ENCODE results near the gene ATP6V1E1. TPM values are rescaled to one million over a fixed set of nuclear protein-coding genes. Genes with fewer than 3 reads are reported as not detected.
"Not testable (repeated sequence)": the region's sequence is repeated elsewhere in the genome, so short reads cannot be mapped to it uniquely, and the experiment has no call there.

ATP6V1E1 gene
- total RNA-seq, 2 experiments from 2014 or later, result 68.1 to 68.2 TPM

DNA sequence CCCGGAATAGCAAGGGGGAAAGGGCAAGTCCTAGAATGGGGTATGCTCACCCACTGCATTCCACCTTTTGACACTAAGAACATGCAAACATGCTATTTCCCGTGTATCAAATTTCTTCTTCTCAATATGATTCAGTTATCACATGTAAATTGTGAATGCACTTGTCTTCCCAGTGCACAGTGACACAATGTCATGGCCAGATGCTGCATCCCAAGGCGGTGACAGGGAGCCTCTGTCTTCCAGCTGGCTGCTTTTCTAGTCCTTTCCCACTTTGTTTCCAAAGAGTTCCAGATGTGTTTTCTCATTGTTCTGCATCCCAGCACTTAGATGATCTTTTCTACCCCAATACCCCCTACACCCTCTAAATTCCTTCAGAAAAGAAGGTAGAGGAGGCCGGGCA, 52.9 kb downstream of the ATP6V1E1 start:
- Mint-ChIP-seq H3K36me3 (ENCODE audit: low read depth) (no peaks in the 10 kb centered on the region), H3K4me1 (ENCODE audit: low read depth) (no peaks in the 10 kb centered on the region), H3K4me3 (no peak overlapping the region), H3K9me3 (no peaks in the 10 kb centered on the region), H3K27me3 (peaks cover 1% of the 10 kb centered on the region), H3K27ac (no peak overlapping the region)
- no peak for ATAC-seq
- ChIA-PET POLR2A (no interaction called here), CTCF (no interaction called here)
- intact Hi-C loops (cut with micrococcal nuclease), result no loop called here
- DNase-seq, result no peak
- TF ChIP-seq, protein P1, sequence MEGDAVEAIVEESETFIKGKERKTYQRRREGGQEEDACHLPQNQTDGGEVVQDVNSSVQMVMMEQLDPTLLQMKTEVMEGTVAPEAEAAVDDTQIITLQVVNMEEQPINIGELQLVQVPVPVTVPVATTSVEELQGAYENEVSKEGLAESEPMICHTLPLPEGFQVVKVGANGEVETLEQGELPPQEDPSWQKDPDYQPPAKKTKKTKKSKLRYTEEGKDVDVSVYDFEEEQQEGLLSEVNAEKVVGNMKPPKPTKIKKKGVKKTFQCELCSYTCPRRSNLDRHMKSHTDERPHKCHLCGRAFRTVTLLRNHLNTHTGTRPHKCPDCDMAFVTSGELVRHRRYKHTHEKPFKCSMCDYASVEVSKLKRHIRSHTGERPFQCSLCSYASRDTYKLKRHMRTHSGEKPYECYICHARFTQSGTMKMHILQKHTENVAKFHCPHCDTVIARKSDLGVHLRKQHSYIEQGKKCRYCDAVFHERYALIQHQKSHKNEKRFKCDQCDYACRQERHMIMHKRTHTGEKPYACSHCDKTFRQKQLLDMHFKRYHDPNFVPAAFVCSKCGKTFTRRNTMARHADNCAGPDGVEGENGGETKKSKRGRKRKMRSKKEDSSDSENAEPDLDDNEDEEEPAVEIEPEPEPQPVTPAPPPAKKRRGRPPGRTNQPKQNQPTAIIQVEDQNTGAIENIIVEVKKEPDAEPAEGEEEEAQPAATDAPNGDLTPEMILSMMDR (IDR thresholded peaks at IDR 0.05), result no peak

DNA sequence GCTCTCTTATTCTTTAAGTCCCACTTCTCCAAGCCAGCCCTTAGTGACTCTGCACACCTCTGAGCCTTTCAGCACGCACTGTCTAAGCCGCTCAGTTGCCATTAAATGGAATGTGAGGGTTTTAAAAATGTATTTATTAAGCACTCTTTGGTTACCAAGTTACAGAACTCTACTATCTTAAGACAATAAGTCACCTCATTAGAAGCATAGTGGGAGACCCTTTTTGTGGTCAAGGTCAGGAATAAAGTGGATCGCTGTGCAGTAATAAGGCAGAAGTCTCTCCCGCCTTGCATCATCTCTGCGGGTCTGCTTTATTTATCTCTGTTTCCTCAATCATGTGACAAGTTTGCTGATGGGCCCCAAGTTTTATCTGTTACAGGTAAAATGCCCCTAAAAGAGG, 53.4 kb downstream of the ATP6V1E1 start:
- DNase-seq (no peak), ATAC-seq (no peak)
- ChIA-PET CTCF (no interaction called here), POLR2A (no interaction called here)
- H3K27ac Mint-ChIP-seq, result no peak overlapping the region
- intact Hi-C loops (cut with micrococcal nuclease), result no loop called here
- H3K27me3 Mint-ChIP-seq, result peaks cover 1% of the 10 kb centered on the region
- H3K36me3 Mint-ChIP-seq (ENCODE audit: low read depth), result no peaks in the 10 kb centered on the region
- no peaks in the 10 kb centered on the region for H3K4me1 Mint-ChIP-seq (ENCODE audit: low read depth)
- H3K4me3 Mint-ChIP-seq, result no peak overlapping the region
- no peaks in the 10 kb centered on the region for H3K9me3 Mint-ChIP-seq
- TF ChIP-seq, protein P1 (IDR thresholded peaks at IDR 0.05), result no peak

DNA sequence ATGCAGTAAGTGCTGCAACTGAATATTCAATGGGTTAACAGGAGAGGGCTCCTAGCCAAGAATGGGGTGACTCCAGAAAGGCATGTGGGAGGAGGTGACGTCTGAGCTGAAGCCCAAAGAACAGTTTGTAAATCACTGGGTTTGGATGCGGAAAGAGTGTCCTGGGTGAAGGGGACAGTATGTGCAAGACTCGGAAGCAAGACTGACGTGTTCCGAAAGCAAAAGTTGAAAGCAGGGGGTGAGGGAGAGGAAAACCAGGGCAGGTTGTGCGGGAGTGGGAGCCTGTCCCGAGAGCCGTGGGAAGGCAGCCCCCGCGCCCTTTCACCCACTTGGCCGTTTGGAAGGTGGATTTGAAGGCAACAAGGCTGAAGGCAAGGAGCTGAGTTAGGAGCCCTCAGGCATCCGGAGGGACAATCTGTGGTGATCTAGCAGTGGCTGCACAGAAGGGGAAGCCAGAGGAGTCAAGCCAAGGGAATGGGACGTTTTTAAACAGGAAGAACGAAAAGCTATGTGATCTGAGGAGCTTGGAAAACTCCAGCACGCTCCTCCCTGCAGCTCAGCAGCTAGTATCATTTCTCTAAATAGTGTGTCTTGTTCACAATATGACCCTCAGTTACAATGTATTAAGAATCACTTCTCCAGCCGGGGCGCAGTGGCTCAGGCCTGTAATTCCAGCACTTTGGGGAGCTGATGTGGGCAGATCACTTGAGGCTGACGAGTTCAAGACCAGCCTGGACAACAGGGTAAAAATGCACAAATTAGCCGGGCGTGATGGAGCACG, 57.5 kb downstream of the ATP6V1E1 start:
- intact Hi-C loops (cut with micrococcal nuclease), result no loop called here
- POLR2A ChIA-PET, result no interaction called here
- CTCF ChIA-PET, result no interaction called here

DNA sequence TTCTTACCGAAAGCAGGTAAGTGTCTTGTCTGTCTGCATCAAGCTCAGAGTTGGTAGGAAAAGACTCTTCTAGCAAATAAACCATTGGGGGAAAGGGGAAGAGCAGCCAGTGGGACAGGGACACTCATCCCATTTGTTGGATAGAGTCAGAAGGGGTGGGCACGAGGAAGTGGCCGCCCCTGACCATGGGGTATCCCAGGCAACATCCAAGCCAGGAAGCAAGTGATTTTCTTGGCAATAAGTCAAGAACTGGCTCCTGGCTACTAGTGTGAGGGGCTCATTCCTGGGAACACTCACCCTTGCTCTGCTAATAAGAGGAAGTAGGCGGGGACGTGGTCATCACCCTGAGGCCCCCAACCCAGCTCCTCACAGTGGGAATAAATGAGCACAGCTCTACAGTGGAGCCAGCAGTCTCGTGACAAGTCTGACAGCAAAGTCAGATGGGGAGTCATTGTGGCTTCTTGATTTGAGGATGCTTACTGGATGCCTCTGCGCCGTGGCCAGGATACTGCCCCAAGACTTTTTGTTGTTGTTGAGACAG, 58.5 kb downstream of the ATP6V1E1 start:
- Mint-ChIP-seq H3K27ac (no peak overlapping the region), H3K9me3 (no peaks in the 10 kb centered on the region), H3K4me1 (ENCODE audit: low read depth) (no peaks in the 10 kb centered on the region), H3K36me3 (ENCODE audit: low read depth) (no peaks in the 10 kb centered on the region), H3K27me3 (peaks cover 5% of the 10 kb centered on the region), H3K4me3 (no peak overlapping the region)
- intact Hi-C loops (cut with micrococcal nuclease), result no loop called here
- ChIA-PET POLR2A (no interaction called here), CTCF (no interaction called here)
- TF ChIP-seq, protein P1 (IDR thresholded peaks at IDR 0.05), result no peak
- ATAC-seq, result no peak
- DNase-seq, result no peak

More for the DNA sequence above, 57.5 kb downstream of the ATP6V1E1 start:
- Mint-ChIP-seq H3K27ac (no peak overlapping the region), H3K9me3 (no peaks in the 10 kb centered on the region), H3K4me3 (no peak overlapping the region), H3K36me3 (ENCODE audit: low read depth) (no peaks in the 10 kb centered on the region), H3K27me3 (peaks cover 5% of the 10 kb centered on the region), H3K4me1 (ENCODE audit: low read depth) (no peaks in the 10 kb centered on the region)
- ATAC-seq (no peak), DNase-seq (no peak)
- TF ChIP-seq, protein P1 (IDR thresholded peaks at IDR 0.05), result no peak

DNA sequence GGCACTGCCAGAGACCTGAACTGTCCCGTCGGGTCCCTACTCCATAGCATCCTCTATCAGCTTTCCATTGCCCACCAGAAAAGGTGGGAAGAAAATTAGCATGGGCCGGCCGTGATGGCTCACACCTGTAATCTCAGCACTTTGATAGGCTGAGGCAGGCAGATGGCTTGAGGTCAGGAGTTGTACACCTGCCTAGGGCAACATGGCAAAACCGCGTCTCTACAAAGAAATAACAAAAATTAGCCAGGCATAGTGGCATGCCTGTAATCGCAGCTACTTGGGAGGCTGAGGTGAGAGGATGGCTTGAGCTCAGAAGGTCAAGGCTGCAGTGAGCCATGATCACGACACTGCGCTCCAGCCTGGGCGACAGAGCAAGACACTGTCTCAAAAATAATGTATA, 61.8 kb downstream of the ATP6V1E1 start:
- no peak for ATAC-seq
- intact Hi-C loops (cut with micrococcal nuclease), result no loop called here
- Mint-ChIP-seq H3K4me3 (no peak overlapping the region), H3K4me1 (ENCODE audit: low read depth) (no peaks in the 10 kb centered on the region), H3K27ac (no peak overlapping the region), H3K9me3 (no peaks in the 10 kb centered on the region), H3K27me3 (peaks cover 5% of the 10 kb centered on the region), H3K36me3 (ENCODE audit: low read depth) (no peaks in the 10 kb centered on the region)
- TF ChIP-seq, protein P1 (IDR thresholded peaks at IDR 0.05), result no peak
- DNase-seq, result no peak
- POLR2A ChIA-PET, result interaction anchor here (0.7 kb wide), 1 partner anchor 18 kb away, joined by 3 read pairs; no protein-coding TSS in a partner anchor
- CTCF ChIA-PET, result no interaction called here

DNA sequence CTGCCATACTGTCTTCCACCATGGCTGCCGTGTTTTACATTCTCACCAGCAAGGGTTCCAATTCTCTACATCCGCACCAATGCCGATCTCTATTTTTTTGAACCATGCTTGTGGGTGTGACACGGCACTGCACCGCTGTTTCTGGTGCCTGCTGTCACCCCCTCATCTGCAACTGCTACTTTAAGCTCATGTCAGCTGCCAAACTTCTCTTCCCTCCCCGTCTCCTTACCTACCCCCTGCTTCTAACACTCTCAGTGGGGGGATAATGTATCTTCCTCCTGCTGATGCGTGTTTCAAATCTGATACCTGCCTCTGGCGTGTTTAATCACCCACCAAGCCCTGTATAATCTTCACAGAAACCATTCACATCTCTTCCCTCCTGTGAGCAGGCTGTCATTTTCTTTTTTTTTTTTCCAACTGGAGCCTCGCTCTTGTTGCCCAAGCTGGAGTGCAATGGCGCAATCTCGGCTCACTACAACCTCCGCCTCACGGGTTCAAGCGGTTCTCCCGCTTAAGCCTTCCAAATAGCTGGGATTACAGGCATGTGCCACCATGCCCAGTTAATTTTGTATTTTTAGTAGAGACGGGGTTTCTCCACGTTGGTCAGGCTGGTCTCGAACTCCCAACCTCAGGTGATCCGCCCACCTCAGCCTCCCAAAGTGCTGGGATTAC, 62.4 kb downstream of the ATP6V1E1 start:
- H3K4me1 Mint-ChIP-seq (ENCODE audit: low read depth); intact Hi-C loops (cut with micrococcal nuclease); H3K27me3 Mint-ChIP-seq; POLR2A ChIA-PET; H3K4me3 Mint-ChIP-seq; H3K36me3 Mint-ChIP-seq (ENCODE audit: low read depth); CTCF ChIA-PET; ATAC-seq; H3K27ac Mint-ChIP-seq; H3K9me3 Mint-ChIP-seq; DNase-seq: not testable (repeated sequence)
